SU-DHL-6 (cell line): ENCODE measurements around the gene MMP14.
A peak's percentile ranks its signal among the peaks of the same experiment; 100 is the strongest.

Experiments used
- H2AFZ ChIP-seq: fragments of 200-600 bp; sonication (generic); 2 replicates; pipeline ENCODE4 v1.6.1; 2014; ENCODE audit warnings: low read depth, mild to moderate bottlenecking, moderate library complexity, mixed read lengths, antibody characterized with exemption, low read length; ENCODE audit not compliant: severe bottlenecking
- H3F3A ChIP-seq: fragments of 200-600 bp; shearing (Covaris generic); 2 replicates; pipeline ENCODE4 v1.6.0; 2016; ENCODE audit warnings: antibody characterized with exemption, mild to moderate bottlenecking; ENCODE audit not compliant: insufficient read depth
- H3K27ac ChIP-seq: fragments of 200-600 bp; sonication (generic); 2 replicates; pipeline ENCODE4 v1.5.1; 2016; ENCODE audit warnings: low read depth, mild to moderate bottlenecking, low read length, moderate library complexity, mixed read lengths
- H3K27me3 ChIP-seq: fragments of 200-600 bp; sonication (generic), shearing (Covaris generic); 2 replicates; pipeline ENCODE4 v1.6.0; 2014; ENCODE audit warnings: mild to moderate bottlenecking, low read length
- H3K36me3 ChIP-seq: fragments of 200-600 bp; sonication (generic); 2 replicates; pipeline ENCODE4 v1.6.1; 2014; ENCODE audit warnings: mild to moderate bottlenecking, low read length, mixed read lengths
- H3K4me2 ChIP-seq: fragments of 300-600, 200-600 bp; shearing (Covaris generic), sonication (generic); 2 replicates; pipeline ENCODE4 v1.6.0; 2014; ENCODE audit warnings: low read length, low read depth, mild to moderate bottlenecking; ENCODE audit not compliant: poor library complexity, severe bottlenecking
- H3K4me3 ChIP-seq: fragments of 200-600 bp; sonication (generic); 2 replicates; pipeline ENCODE4 v1.5.1; 2014; ENCODE audit warnings: antibody characterized with exemption, low read length, mild to moderate bottlenecking, mixed read lengths; ENCODE audit not compliant: insufficient read depth, poor library complexity, severe bottlenecking
- H3K79me2 ChIP-seq: fragments of 200-600 bp; sonication (generic); 2 replicates; pipeline ENCODE4 v1.6.1; 2014; ENCODE audit warnings: mild to moderate bottlenecking, low read length, moderate library complexity; ENCODE audit not compliant: insufficient read depth
- H3K9ac ChIP-seq: fragments of 200-600 bp; sonication (generic); 2 replicates; pipeline ENCODE4 v1.7.0; 2014; ENCODE audit warnings: mild to moderate bottlenecking, low read length
- H3K9me2 ChIP-seq: fragments of 200-600 bp; sonication (generic); replicated peaks from 2 replicates; pipeline ENCODE4 v1.6.1; 2014; ENCODE audit warnings: low read length; ENCODE audit not compliant: insufficient read depth
- H3K9me3 ChIP-seq: fragments of 200-600 bp; sonication (generic); 2 replicates; pipeline ENCODE4 v1.6.1; 2014; ENCODE audit warnings: low read length, mixed read lengths; ENCODE audit not compliant: insufficient read depth
- H4K20me1 ChIP-seq: fragments of 200-600 bp; sonication (generic); 2 replicates; pipeline ENCODE4 v1.6.1; 2014; ENCODE audit warnings: low read depth, mild to moderate bottlenecking, antibody characterized with exemption, low read length, moderate library complexity, mixed read lengths
- EZH2phosphoT487 ChIP-seq: fragments of 200-600 bp; sonication (generic), shearing (Covaris generic); conservative IDR thresholded peaks from 2 replicates; pipeline ENCODE4 v1.6.1; 2018; ENCODE audit warnings: mild to moderate bottlenecking, antibody characterized with exemption, low read length, moderate library complexity, mixed read lengths
- TF ChIP-seq, protein P1 (sequence below): fragments of 200-600 bp; sonication (generic); IDR thresholded peaks from one replicate; pipeline ENCODE4 v1.5.1; 2017; ENCODE audit warnings: antibody characterized with exemption, mild to moderate bottlenecking, low read length, moderate library complexity; ENCODE audit not compliant: insufficient read depth, poor library complexity, severe bottlenecking

The MMP14 gene

DNA sequence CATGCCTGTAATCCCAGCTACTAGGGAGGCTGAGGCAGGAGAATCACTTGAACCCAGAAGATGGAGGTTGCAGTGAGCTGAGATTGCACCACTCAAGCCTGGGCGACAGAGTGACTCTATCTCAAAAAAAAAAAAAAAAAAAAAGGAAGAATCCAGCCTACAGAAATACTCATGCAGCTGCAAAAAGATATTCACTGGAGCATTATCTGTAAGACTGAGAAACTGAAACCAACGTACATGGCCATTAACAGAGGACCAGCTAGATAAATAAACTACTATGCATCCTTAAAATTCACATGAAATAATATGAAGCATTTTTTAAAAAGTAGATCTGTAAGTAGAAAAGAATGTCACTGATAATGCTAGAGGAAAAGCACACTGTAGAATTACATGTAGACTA, 24.7 kb upstream of the MMP14 start:
- Histone ChIP-seq H3K4me3 (peak overlapping the region; percentile 23), H3K36me3 (no peaks in the 10 kb centered on the region), H3K27me3 (no peaks in the 10 kb centered on the region), H3K9me3 (no peaks in the 10 kb centered on the region), H3K27ac (peak overlapping the region; percentile 83), H3F3A (peaks cover 20% of the 10 kb centered on the region), H2AFZ (no peak overlapping the region), H3K79me2 (peaks cover 6% of the 10 kb centered on the region; the same call in 1 of the 2 replicates), H3K9me2 (no peaks in the 10 kb centered on the region), H3K4me2 (peak overlapping the region; percentile 72), H4K20me1 (no peaks in the 10 kb centered on the region), H3K9ac (peak overlapping the region; percentile 11)
- TF ChIP-seq, protein P1, sequence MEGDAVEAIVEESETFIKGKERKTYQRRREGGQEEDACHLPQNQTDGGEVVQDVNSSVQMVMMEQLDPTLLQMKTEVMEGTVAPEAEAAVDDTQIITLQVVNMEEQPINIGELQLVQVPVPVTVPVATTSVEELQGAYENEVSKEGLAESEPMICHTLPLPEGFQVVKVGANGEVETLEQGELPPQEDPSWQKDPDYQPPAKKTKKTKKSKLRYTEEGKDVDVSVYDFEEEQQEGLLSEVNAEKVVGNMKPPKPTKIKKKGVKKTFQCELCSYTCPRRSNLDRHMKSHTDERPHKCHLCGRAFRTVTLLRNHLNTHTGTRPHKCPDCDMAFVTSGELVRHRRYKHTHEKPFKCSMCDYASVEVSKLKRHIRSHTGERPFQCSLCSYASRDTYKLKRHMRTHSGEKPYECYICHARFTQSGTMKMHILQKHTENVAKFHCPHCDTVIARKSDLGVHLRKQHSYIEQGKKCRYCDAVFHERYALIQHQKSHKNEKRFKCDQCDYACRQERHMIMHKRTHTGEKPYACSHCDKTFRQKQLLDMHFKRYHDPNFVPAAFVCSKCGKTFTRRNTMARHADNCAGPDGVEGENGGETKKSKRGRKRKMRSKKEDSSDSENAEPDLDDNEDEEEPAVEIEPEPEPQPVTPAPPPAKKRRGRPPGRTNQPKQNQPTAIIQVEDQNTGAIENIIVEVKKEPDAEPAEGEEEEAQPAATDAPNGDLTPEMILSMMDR = no peak
- TF ChIP-seq EZH2phosphoT487 = no peak

DNA sequence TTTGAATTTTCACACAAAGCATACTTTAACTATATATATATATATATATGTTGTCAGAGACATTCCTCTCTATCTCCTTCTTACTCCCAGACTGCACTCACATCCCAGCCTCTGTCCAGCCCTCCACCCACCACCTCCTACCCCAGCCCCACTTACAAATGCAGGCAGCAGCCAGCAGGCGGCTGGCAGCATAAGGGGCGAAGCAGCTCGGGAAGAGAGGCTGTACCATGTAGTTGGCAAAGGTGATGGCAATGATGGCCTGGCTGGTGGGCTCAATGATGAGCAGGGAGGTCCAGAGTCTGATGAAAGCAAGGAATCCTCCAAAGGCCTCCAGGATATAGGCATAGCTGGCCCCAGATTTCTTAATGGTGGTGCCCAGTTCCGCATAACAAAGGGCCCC, 23.6 kb upstream of the MMP14 start:
- H3K4me3 ChIP-seq = peak overlapping the region; percentile 38
- peak overlapping the region; percentile 51 for H3K9ac ChIP-seq
- no peaks in the 10 kb centered on the region for H3K9me2 ChIP-seq
- H4K20me1 ChIP-seq = no peaks in the 10 kb centered on the region
- H3K27me3 ChIP-seq = no peaks in the 10 kb centered on the region
- H3K36me3 ChIP-seq = no peaks in the 10 kb centered on the region
- H3K79me2 ChIP-seq = peaks cover 6% of the 10 kb centered on the region; the same call in 1 of the 2 replicates
- H2AFZ ChIP-seq = no peak overlapping the region
- H3K4me2 ChIP-seq = peak overlapping the region; percentile 72
- peaks cover 22% of the 10 kb centered on the region for H3F3A ChIP-seq
- TF ChIP-seq EZH2phosphoT487 = no peak
- TF ChIP-seq, protein P1 = no peak
- H3K9me3 ChIP-seq = no peaks in the 10 kb centered on the region
- peak overlapping the region; percentile 83 for H3K27ac ChIP-seq

DNA sequence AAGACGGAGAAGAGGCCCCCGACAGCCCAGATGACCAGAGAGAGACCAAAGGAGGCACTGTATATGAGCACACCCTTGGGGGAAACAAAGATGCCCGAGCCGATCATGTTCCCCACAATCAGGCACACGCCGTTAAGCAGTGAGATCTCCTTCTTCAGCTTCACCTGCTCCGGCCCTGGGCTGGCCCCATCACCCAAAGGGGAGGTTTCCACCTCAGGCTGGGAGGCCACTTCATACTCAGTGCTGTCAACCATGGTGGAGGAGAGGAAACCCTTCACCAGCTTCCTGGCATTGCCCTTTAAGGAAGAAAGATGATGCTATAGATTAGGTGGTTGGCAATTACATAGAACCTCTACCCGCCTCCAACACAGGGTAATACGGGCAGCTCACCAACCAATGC, 23.2 kb upstream of the MMP14 start:
- Histone ChIP-seq H3K27me3 (no peaks in the 10 kb centered on the region), H3F3A (peaks cover 22% of the 10 kb centered on the region), H3K9me2 (no peaks in the 10 kb centered on the region), H3K4me3 (peak overlapping the region; percentile 38), H3K9me3 (no peaks in the 10 kb centered on the region), H4K20me1 (no peaks in the 10 kb centered on the region), H3K9ac (peak overlapping the region; percentile 51), H3K4me2 (peak overlapping the region; percentile 72), H3K27ac (peak overlapping the region; percentile 83), H3K79me2 (peaks cover 6% of the 10 kb centered on the region; the same call in 1 of the 2 replicates), H3K36me3 (no peaks in the 10 kb centered on the region), H2AFZ (no peak overlapping the region)
- TF ChIP-seq EZH2phosphoT487 = no peak
- TF ChIP-seq, protein P1 = no peak
